Stimulated activated CD8-positive, alpha-beta memory T cell treated with anti-CD3 and anti-CD28 coated beads, Interleukin-7, amount 100 ng/mL, for 4 hours (primary cell): ENCODE results near the gene RAB6B.

Source experiments
- DNase-seq, 2 donors: peaks; one replicate each; pipeline ENCODE4 v3.0.0-alpha.2; 2020; ENCODE audit warnings: low read depth in 2 of 2

RAB6B gene

DNA sequence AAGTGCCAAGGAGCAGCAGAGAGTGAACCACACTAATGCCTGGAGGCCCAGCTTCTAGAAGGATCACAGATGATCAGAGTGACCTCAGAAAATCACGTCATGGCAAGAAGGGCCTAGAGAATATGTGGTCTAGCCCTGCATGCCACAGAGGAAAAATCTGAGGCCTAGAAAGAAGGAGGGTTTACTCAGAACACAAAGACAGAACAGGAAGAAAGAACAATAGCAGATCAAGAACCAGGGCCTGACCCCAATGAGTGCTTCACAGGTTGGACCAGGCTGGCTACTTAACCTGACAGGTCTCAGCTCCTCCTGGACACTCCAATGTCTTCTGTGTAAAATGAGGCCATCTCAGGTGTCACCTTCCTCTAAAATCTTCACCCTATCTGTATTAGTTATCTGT lies 14.2 kb downstream of the RAB6B start:
- no peak for DNase-seq

- DNase-seq = no peak
Observed at GRCh38 chr3:133880886-133881455, 14.7 kb downstream of the RAB6B start.

DNA sequence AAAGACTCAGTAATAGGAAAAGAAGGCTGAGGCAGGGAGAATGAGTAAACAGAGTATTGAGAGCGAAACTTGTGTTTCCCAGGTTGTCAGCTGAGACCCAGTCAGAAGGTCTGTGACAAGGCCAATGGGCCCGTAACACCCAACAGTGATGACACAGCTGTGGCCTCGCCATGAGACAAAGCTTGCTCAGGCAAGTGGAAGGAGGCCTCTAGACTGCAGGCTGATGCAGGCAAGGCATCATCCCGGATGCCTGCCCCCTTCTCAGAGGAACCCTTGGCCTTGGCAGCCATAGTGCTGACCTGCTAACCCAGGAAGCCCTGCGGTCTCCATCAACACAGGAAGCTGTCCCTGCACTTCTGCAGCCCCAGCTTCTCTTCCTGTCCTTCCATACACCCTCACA lies 15.4 kb downstream of the RAB6B start:
- DNase-seq = no peak

DNA sequence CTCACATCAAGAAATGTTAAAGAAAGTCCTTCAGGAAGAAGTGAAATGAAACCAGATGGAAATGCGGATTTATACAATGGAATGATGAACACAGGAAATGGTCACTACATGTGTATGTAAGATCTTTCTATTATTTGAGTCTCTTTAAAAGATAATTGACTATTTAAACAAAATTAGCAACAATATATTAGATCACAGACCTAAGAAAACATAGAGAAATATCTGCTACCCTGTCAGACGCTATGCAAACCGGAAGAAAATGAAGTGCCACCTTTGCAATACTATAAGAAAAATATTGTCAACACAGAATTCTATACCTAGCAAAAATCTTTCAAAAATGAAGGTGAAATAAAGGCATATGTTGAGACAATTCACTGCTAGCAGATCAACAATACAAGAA lies 17.2 kb downstream of the RAB6B start:
- no peak for DNase-seq

GRCh38 chr3:133877221-133877620 lies 18.5 kb downstream of the RAB6B start:
- DNase-seq = no peak

GRCh38 chr3:133874761-133875438 lies 20.8 kb downstream of the RAB6B start:
- DNase-seq = no peak

- no peak for DNase-seq
Observed at GRCh38 chr3:133874344-133874743, 21.3 kb downstream of the RAB6B start.

DNA sequence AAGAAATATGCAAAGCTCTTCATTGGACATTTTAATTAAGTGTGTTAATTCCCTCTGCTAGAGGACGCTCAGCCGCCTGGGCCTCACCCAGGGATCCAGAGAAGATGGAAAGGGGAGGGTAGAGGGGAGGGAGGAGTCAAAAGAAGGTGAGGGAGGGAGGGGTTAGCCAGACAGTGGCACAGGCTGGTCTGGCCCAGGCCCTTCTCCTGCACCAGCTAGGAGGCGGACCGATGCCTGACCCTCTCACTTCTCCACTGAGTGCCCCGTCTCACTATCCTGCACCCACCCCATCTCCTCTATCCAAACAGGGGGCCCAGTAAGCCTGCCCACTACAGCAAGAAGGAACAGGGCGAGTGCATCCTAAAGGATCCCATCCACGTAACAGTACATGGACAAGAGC lies 22.9 kb downstream of the RAB6B start:
- no peak for DNase-seq

- no peak for DNase-seq
Observed at GRCh38 chr3:133872161-133872560, 23.5 kb downstream of the RAB6B start.

- no peak for DNase-seq
Observed at GRCh38 chr3:133871368-133872090, 24.2 kb downstream of the RAB6B start.

- DNase-seq = no peak
Observed at GRCh38 chr3:133870822-133871221, 24.9 kb downstream of the RAB6B start.

GRCh38 chr3:133869586-133869985 lies 26.1 kb downstream of the RAB6B start:
- DNase-seq = no peak

GRCh38 chr3:133868758-133869475 lies 26.8 kb downstream of the RAB6B start:
- DNase-seq = no peak

DNA sequence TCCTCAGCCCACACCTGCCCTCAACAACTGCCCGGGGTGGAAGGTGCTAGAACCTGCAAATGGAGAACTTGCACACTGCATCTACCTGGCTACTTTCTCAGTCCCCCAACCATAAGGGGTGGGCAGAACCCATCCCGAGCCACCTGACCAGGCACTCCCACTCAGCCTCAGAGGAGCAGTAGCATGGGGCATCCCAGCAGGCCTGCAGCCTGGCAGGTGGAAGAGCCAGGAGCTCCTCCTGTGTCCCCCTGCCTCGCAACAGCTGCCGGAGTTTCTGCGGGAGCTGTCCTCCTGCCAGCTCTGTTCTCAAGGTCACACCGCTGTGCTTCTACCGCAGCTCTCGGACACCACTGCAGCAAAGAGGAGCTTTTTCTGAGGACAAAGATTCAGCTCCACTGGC lies 27.5 kb downstream of the RAB6B start:
- no peak for DNase-seq

- no peak for DNase-seq
Observed at GRCh38 chr3:133866141-133866540, 29.5 kb downstream of the RAB6B start.

- no peak for DNase-seq
Observed at GRCh38 chr3:133865136-133865855, 30.4 kb downstream of the RAB6B start.

DNA sequence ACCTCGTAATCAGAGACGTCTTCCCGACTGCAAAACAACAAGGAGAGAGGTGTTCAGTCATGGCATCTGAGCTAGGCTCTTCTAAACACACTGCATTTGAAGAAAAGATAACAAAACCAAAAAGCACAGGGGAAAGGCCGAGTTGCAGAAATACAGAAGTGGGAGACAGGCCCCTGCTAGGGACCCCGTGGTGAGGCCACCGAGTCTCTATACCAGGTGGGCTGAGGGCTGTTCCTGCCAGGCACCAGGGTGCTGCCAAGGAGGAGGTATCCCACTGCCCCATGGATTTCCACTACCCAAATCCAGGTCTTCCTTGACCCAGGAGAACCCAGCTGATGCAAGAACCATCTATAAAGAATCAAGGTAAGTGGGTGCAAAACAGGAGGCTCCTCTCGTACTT lies 31.1 kb downstream of the RAB6B start:
- DNase-seq = no peak

- DNase-seq = no peak
Observed at GRCh38 chr3:133863911-133864310, 31.8 kb downstream of the RAB6B start.

GRCh38 chr3:133862161-133862560 lies 33.5 kb downstream of the RAB6B start:
- DNase-seq = no peak

- DNase-seq = no peak
Observed at GRCh38 chr3:133860519-133860918, 35.2 kb downstream of the RAB6B start.

GRCh38 chr3:133859381-133860234 lies 36.1 kb downstream of the RAB6B start:
- DNase-seq = no peak
